Left kidney (tissue), 2 donors: ENCODE measurements around the gene TLR9. TPM values are rescaled to one million over a fixed set of nuclear protein-coding genes. Genes with fewer than 3 reads are reported as not detected.

Source experiments
- DNase-seq: peaks from one replicate; pipeline ENCODE4 v3.0.0-alpha.2; 2013
- polyA plus RNA-seq: library from polyadenylated mRNA; unstranded; fragments of 120-200 nt; gene quantifications from one replicate; pipeline ENCODE4 v1.2.1, GENCODE V29; 2013; ENCODE audit not compliant: insufficient read length

TLR9 gene
- polyA plus RNA-seq, 1 donor = 0.18 TPM

GRCh38 chr3:52217409-52217805 lies 8.0 kb downstream of the TLR9 start:
- no peak for DNase-seq

- DNase-seq = no peak
These were observed 8.6 kb downstream of the TLR9 start for GRCh38 chr3:52216585-52217408.

- DNase-seq = no peak
These were observed 10.1 kb downstream of the TLR9 start for GRCh38 chr3:52215351-52215750.

GRCh38 chr3:52213901-52214300 lies 11.5 kb downstream of the TLR9 start:
- no peak for DNase-seq

- DNase-seq = no peak
These were observed 12.4 kb downstream of the TLR9 start for GRCh38 chr3:52213005-52213404.

- no peak for DNase-seq
These were observed 14.1 kb downstream of the TLR9 start for GRCh38 chr3:52211268-52211891.

GRCh38 chr3:52210550-52211046 lies 14.8 kb downstream of the TLR9 start:
- DNase-seq = no peak

- no peak for DNase-seq
These were observed 15.4 kb downstream of the TLR9 start for GRCh38 chr3:52210037-52210436.

- DNase-seq = no peak
These were observed 16.9 kb downstream of the TLR9 start for GRCh38 chr3:52208556-52208955.

- DNase-seq = no peak
These were observed 19.6 kb downstream of the TLR9 start for GRCh38 chr3:52205727-52206372.

- no peak for DNase-seq
These were observed 20.9 kb downstream of the TLR9 start for GRCh38 chr3:52204337-52205073.

GRCh38 chr3:52203701-52204100 lies 21.7 kb downstream of the TLR9 start:
- no peak for DNase-seq

GRCh38 chr3:52202384-52203077 lies 22.9 kb downstream of the TLR9 start:
- DNase-seq = no peak

GRCh38 chr3:52200981-52201679 lies 24.3 kb downstream of the TLR9 start:
- no peak for DNase-seq

- no peak for DNase-seq
These were observed 26.5 kb downstream of the TLR9 start for GRCh38 chr3:52198643-52199608.

- DNase-seq = peak; percentile 93
These were observed 27.4 kb downstream of the TLR9 start, which contains the start of gene ALAS1 for GRCh38 chr3:52197842-52198625. Gene ALAS1 (plus strand): TSS chr3:52198160. CDS start chr3:52199242, 1,082 bp downstream.

GRCh38 chr3:52197499-52197841 lies 28.0 kb downstream of the TLR9 start:
- no peak for DNase-seq

GRCh38 chr3:52196977-52197376 lies 28.5 kb downstream of the TLR9 start:
- DNase-seq = no peak

GRCh38 chr3:52195823-52196331 lies 29.6 kb downstream of the TLR9 start:
- DNase-seq = no peak
